GM20000 (cell line): ENCODE results near the gene TSPAN3.

Experiments
- DNase-seq: peaks from one replicate; pipeline ENCODE4 v3.0.0; 2012; ENCODE audit warnings: low spot score
- TF ChIP-seq, protein P1 (sequence below): IDR thresholded peaks from 2 replicates; pipeline ENCODE4 v1.5.1; 2012; ENCODE audit warnings: mild to moderate bottlenecking, control low read depth; ENCODE audit errors: extremely low read depth, missing control alignments

TSPAN3 gene

DNA sequence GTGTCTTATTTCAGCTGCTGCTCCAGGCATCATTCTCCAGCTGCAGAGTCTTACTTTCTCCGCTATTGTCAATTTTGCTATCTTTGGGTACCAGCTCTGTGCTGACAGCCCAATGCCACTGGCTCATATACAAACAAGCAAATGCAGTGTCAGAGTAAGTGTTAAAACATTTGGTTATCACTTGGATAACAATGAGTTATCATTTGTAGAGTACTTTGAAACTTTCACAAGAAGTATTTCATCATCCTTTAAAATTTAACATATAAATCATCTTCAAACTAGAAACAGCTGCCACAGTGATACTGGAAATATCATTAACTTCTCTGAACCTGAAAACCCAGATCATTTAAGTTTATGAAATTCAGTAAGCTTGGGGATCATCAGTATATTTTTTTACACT lies 13.8 kb downstream of the TSPAN3 start:
- TF ChIP-seq, protein P1, sequence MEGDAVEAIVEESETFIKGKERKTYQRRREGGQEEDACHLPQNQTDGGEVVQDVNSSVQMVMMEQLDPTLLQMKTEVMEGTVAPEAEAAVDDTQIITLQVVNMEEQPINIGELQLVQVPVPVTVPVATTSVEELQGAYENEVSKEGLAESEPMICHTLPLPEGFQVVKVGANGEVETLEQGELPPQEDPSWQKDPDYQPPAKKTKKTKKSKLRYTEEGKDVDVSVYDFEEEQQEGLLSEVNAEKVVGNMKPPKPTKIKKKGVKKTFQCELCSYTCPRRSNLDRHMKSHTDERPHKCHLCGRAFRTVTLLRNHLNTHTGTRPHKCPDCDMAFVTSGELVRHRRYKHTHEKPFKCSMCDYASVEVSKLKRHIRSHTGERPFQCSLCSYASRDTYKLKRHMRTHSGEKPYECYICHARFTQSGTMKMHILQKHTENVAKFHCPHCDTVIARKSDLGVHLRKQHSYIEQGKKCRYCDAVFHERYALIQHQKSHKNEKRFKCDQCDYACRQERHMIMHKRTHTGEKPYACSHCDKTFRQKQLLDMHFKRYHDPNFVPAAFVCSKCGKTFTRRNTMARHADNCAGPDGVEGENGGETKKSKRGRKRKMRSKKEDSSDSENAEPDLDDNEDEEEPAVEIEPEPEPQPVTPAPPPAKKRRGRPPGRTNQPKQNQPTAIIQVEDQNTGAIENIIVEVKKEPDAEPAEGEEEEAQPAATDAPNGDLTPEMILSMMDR: no peak

DNA sequence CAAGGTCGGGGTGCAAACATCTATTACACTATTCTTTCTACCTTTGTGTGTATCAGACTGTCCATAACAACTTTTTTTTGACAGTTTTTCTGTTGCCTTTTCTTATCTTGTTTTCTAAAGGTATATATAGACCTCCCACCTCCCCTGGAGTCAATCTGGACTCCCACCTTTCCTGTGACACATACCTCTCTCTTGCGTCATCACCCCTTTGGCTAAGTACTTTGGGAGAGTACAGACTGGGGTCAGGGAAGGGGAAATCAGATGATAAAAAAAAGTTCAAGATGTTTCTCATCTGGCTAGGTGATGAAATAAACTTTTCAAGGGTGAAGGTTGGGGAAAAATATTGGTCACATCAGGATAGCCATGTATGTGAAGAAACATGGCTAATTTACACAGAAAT lies 17.2 kb downstream of the TSPAN3 start:
- no peak for DNase-seq
- TF ChIP-seq, protein P1: no peak

More for the DNA sequence above, 13.8 kb downstream of the TSPAN3 start:
- no peak for DNase-seq

DNA sequence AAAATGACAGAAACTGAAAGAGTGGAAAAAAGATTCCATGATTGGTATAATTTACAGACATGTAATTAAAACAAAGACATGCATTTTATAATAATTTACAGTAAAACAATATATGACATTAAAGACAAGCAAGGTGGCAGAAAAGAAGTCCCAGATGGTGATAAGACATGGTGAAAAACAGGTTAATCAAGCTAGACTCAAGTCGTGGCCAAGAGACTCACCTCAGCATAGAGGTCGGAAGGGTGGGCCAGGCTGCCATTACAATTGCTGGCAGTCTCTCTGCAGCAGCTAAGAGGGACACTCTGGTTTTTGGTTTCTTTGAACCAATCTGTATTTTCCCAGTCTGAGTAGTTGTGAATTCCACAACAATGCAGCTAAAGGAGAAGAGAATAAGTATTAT lies 18.4 kb downstream of the TSPAN3 start:
- TF ChIP-seq, protein P1: no peak
- DNase-seq: no peak

DNA sequence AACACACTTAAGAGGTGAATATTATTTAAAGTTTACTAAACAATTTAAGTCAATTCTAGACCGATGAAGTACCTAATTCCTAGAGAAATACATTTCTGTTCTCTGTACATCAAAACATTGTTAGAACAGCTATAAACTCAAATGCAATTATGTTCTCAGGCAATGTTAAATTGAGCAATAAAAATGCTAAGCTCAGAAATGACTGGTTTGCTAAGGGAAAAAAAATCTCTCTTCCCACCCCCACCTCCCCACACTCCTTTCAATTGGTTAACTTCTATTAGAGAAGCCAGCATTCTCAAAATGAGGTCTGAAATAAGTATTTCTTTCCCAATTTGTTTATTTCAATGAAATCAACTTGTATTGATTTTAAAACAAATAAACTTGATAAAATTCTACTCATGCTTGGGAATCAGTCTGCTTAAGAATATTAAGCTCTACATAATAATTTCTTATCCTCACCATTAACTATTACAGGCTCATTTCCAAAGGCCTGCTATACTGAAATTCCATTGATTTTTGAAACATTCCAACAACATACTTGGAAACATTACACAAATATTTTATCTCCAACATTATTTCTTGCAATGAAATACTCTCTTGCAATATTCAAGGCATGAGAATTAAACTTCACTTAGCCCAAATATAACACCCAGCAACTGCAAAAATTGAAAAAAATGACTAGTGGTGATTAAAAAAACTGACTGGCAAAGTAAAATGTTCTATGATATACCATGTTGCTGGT lies 22.6 kb downstream of the TSPAN3 start:
- TF ChIP-seq, protein P1: no peak
- no peak for DNase-seq

GRCh38 chr15:77046704-77047412 lies 24.1 kb downstream of the TSPAN3 start:
- TF ChIP-seq, protein P1: no peak

DNA sequence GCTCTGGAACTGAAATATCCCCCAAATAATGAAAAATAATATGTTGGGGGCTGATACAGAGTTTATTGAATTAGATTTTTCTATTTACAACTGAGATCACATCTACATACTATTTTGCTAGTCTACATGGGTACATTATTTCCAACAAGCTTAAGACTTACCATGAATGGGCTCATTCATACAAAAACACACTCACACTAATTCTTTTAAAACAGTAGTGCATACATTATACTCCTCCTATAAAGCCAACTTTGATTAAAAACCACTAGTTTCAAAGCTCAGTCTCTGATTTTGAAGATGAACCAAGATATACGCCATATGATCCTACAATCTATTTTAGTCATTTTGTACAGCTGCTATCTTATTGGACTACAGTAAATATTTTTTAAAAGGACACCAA lies 24.9 kb downstream of the TSPAN3 start:
- DNase-seq: no peak
- TF ChIP-seq, protein P1: no peak

More at GRCh38 chr15:77046704-77047412, 24.1 kb downstream of the TSPAN3 start:
- DNase-seq: no peak

DNA sequence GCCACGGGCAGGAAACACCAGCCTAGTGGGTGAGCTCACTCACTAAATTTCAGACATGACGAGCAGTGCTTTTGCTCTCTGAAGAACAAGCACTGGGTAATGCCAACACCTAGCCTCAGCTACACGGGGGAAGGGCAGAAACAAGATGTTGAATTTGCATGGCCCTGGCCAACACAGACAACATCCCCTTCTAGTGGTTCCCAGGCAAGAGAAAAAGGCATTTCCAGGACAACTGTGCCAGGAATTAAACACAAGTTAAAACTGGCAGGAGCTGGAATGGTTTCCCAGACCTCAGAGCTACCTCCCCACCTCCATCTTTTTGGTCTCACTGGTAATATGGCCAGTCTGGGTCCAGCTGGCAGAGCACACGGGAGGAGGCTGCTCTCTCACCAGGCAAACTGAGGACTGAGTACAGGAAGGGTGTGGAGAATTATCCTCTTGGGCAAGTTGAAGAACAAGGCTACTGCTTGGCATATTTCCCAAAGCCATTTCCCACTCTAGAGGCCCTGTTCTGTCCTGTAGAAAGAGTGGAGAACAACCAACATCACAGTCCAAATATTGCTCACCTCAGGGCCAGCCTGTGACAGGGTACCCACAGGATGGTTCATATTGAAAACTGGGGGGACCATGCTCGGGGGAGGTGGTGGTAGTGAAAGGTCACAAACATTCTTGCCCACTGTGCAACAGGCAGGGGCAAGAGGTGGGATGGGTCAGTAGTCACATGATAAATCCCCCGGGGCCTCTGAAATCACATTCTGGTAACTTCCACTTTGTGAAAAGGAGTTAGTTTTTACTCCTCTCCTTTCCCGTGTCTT lies 26.5 kb downstream of the TSPAN3 start:
- DNase-seq: no peak
- TF ChIP-seq, protein P1: no peak
